Measurements from ENCODE around the gene UBASH3A. TPM values are rescaled to one million over a fixed set of nuclear protein-coding genes. Genes with fewer than 3 reads are reported as not detected.
"Not testable (repeated sequence)": the region's sequence is repeated elsewhere in the genome, so short reads cannot be mapped to it uniquely, and the experiment has no call there.

The UBASH3A gene
- total RNA-seq, 3 donors from 2014 or later (not counting 1 experiment from before 2014, with no cell fraction given) = 0.66 to 5.0 (median 2.0) TPM

- Mint-ChIP-seq H3K27ac (no peak overlapping the region), H3K4me3 (no peak overlapping the region), H3K27me3 (ENCODE audit: low read depth in 2 of 2) (peaks cover 20 to 27% of the 10 kb centered on the region in 2 donors), H3K4me1 (peaks cover 0 to 10% of the 10 kb centered on the region in 2 donors), H3K9me3 (no peaks in the 10 kb centered on the region), H3K36me3 (no peaks in the 10 kb centered on the region)
- Histone ChIP-seq H3K9me3 (ENCODE audit: control insufficient read depth, insufficient read depth, low read length) (no peaks in the 10 kb centered on the region), H3K27ac (ENCODE audit: low read length) (no peak overlapping the region), H3K36me3 (ENCODE audit: control insufficient read depth, insufficient read depth, low read length) (peaks cover 6% of the 10 kb centered on the region), H3K4me1 (ENCODE audit: control insufficient read depth, insufficient read depth, low read length) (peaks cover 35% of the 10 kb centered on the region), H3K4me3 (ENCODE audit: low read length) (no peak overlapping the region), H3K27me3 (ENCODE audit: control insufficient read depth, insufficient read depth, low read length) (peaks cover 2% of the 10 kb centered on the region)
- TF ChIP-seq CTCF (IDR thresholded peaks at IDR 0.05) = no peak
- ATAC-seq (no peak), DNase-seq (peak in 1 of 2 donors; percentile 41)
- intact Hi-C loops (cut with micrococcal nuclease) = no loop called here
- 84% methylated on average over 4 of the region's 5 CpGs for WGBS (ENCODE audit: insufficient coverage)
Observed at GRCh38 chr21:42407476-42407875, 3.8 kb downstream of the UBASH3A start.

- H3K4me1 Mint-ChIP-seq; H3K36me3 Mint-ChIP-seq; ATAC-seq; H3K27ac Mint-ChIP-seq; H3K9me3 ChIP-seq (ENCODE audit: control insufficient read depth, insufficient read depth, low read length); H3K27me3 ChIP-seq (ENCODE audit: control insufficient read depth, insufficient read depth, low read length); intact Hi-C loops (cut with micrococcal nuclease); H3K4me3 Mint-ChIP-seq; H3K4me3 ChIP-seq (ENCODE audit: low read length); H3K9me3 Mint-ChIP-seq; H3K36me3 ChIP-seq (ENCODE audit: control insufficient read depth, insufficient read depth, low read length); H3K27ac ChIP-seq (ENCODE audit: low read length); DNase-seq: not testable (repeated sequence)
- WGBS (ENCODE audit: insufficient coverage) = 83% methylated on average over 4 of the region's 5 CpGs
- H3K4me1 ChIP-seq (ENCODE audit: control insufficient read depth, insufficient read depth, low read length) = peaks cover 27% of the 10 kb centered on the region
- peaks cover 20 to 27% of the 10 kb centered on the region in 2 donors for H3K27me3 Mint-ChIP-seq (ENCODE audit: low read depth in 2 of 2)
Observed at GRCh38 chr21:42408718-42409117, 5.0 kb downstream of the UBASH3A start.

DNA sequence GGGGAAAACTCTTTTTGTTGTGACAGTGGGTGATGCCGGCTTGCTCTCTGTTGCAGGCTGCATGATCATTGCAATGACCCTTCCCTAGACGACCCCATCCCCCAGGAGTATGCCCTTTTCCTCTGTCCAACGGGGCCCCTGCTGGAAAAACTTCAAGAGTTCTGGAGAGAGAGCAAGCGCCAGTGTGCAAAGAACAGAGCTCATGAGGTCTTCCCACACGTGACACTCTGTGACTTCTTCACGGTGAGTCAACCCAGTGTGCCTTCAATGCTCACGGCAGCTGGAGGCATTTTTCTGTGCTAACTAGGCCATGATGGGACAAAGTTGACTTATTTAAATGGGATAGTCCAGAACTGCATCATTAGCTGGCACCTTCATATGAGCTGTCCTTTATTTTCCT lies 5.7 kb downstream of the UBASH3A start:
- intact Hi-C loops (cut with micrococcal nuclease) = no loop called here
- H3K4me1 ChIP-seq (ENCODE audit: control insufficient read depth, insufficient read depth, low read length) = peaks cover 26% of the 10 kb centered on the region
- H3K27ac ChIP-seq (ENCODE audit: low read length) = no peak overlapping the region
- TF ChIP-seq CTCF (IDR thresholded peaks at IDR 0.05) = no peak
- 87% methylated on average over 7 of the region's 7 CpGs for WGBS (ENCODE audit: insufficient coverage)
- no peaks in the 10 kb centered on the region for H3K36me3 Mint-ChIP-seq
- DNase-seq = no peak
- no peak for ATAC-seq
- H3K27me3 Mint-ChIP-seq (ENCODE audit: low read depth in 2 of 2) = peaks cover 20 to 33% of the 10 kb centered on the region in 2 donors
- H3K9me3 ChIP-seq (ENCODE audit: control insufficient read depth, insufficient read depth, low read length) = no peaks in the 10 kb centered on the region
- no peak overlapping the region for H3K4me3 Mint-ChIP-seq
- no peak overlapping the region for H3K27ac Mint-ChIP-seq
- no peaks in the 10 kb centered on the region for H3K9me3 Mint-ChIP-seq
- peaks cover 6% of the 10 kb centered on the region for H3K36me3 ChIP-seq (ENCODE audit: control insufficient read depth, insufficient read depth, low read length)
- H3K4me1 Mint-ChIP-seq = peaks cover 0 to 10% of the 10 kb centered on the region in 2 donors
- no peak overlapping the region for H3K4me3 ChIP-seq (ENCODE audit: low read length)
- peaks cover 2% of the 10 kb centered on the region for H3K27me3 ChIP-seq (ENCODE audit: control insufficient read depth, insufficient read depth, low read length)

- Mint-ChIP-seq H3K9me3 (no peaks in the 10 kb centered on the region), H3K27ac (no peak overlapping the region), H3K4me3 (no peak overlapping the region), H3K27me3 (ENCODE audit: low read depth in 2 of 2) (peaks cover 6 to 35% of the 10 kb centered on the region in 2 donors), H3K36me3 (no peaks in the 10 kb centered on the region), H3K4me1 (peaks cover 0 to 9% of the 10 kb centered on the region in 2 donors)
- 74% methylated on average over 7 of the region's 7 CpGs for WGBS (ENCODE audit: insufficient coverage)
- Histone ChIP-seq H3K4me1 (ENCODE audit: control insufficient read depth, insufficient read depth, low read length) (peaks cover 35% of the 10 kb centered on the region), H3K4me3 (ENCODE audit: low read length) (no peak overlapping the region), H3K27me3 (ENCODE audit: control insufficient read depth, insufficient read depth, low read length) (peaks cover 2% of the 10 kb centered on the region), H3K9me3 (ENCODE audit: control insufficient read depth, insufficient read depth, low read length) (no peaks in the 10 kb centered on the region), H3K36me3 (ENCODE audit: control insufficient read depth, insufficient read depth, low read length) (peaks cover 6% of the 10 kb centered on the region), H3K27ac (ENCODE audit: low read length) (no peak overlapping the region)
- TF ChIP-seq CTCF (IDR thresholded peaks at IDR 0.05) = no peak
- DNase-seq = peak in 1 of 2 donors; percentile 57
- intact Hi-C loops (cut with micrococcal nuclease) = no loop called here
- no peak for ATAC-seq
Observed at GRCh38 chr21:42411197-42411869, 7.6 kb downstream of the UBASH3A start.
